Tibial nerve (tissue), 4 donors: ENCODE results near the gene GPR132.

Experiments
- CTCF ChIP-seq, 5 experiments: fragments of 200-600 bp in 3 of 5; fragments of 450-650 bp in 2 of 5; sonication (generic) in 3 of 5; IDR thresholded peaks; one replicate each; pipeline ENCODE4 v1.5.1; 2016 to 2019; ENCODE audit warnings: antibody characterized with exemption in 5 of 5, mild to moderate bottlenecking in 3 of 5, moderate library complexity in 2 of 5
- EP300 ChIP-seq, 2 donors: sonication (generic); formaldehyde crosslinking; IDR thresholded peaks; one replicate each; pipeline ENCODE4 v1.6.1; 2017; ENCODE audit warnings: antibody characterized with exemption in 2 of 2, mild to moderate bottlenecking in 1 of 2
- POLR2A ChIP-seq, 2 donors: fragments of 450-650 bp; IDR thresholded peaks; one replicate each; pipeline ENCODE4 v1.6.1; 2017; ENCODE audit warnings: antibody characterized with exemption in 2 of 2, mild to moderate bottlenecking in 2 of 2, moderate library complexity in 2 of 2

GRCh38 chr14:105061428-105062047 lies 3.7 kb downstream of the GPR132 start:
- no peak for TF ChIP-seq CTCF (IDR thresholded peaks at IDR 0.05)
- no peak for TF ChIP-seq POLR2A (IDR thresholded peaks at IDR 0.05)
- TF ChIP-seq EP300 (IDR thresholded peaks at IDR 0.05), result no peak
